NCI-H1436 (cell line): ENCODE measurements around the gene SLC38A9.
A peak's percentile ranks its signal among the peaks of the same experiment; 100 is the strongest.
"Not testable (repeated sequence)": the region's sequence is repeated elsewhere in the genome, so short reads cannot be mapped to it uniquely, and the experiment has no call there.

ENCODE experiments used
- DNase-seq: peaks from one replicate; lab custom pipeline; 2025; lab: John Stamatoyannopoulos, UW

Gene SLC38A9

GRCh38 chr5:55609413-55609812, 102.7 kb downstream of the SLC38A9 start:
- no peak for DNase-seq

- no peak for DNase-seq
Measured at GRCh38 chr5:55608595-55609349, 103.4 kb downstream of the SLC38A9 start.

GRCh38 chr5:55607309-55607708, 104.8 kb downstream of the SLC38A9 start:
- DNase-seq: not testable (repeated sequence)

- DNase-seq: no peak
Measured at GRCh38 chr5:55604611-55605067, 107.5 kb downstream of the SLC38A9 start.

GRCh38 chr5:55603922-55604321, 108.2 kb downstream of the SLC38A9 start:
- DNase-seq: no peak

GRCh38 chr5:55601628-55602027, 110.5 kb downstream of the SLC38A9 start:
- no peak for DNase-seq

GRCh38 chr5:55601204-55601618, 110.9 kb downstream of the SLC38A9 start:
- no peak for DNase-seq

- DNase-seq: no peak
Measured at GRCh38 chr5:55600497-55601203, 111.5 kb downstream of the SLC38A9 start.

- no peak for DNase-seq
Measured at GRCh38 chr5:55600086-55600485, 112.0 kb downstream of the SLC38A9 start.

GRCh38 chr5:55599148-55600050, 112.7 kb downstream of the SLC38A9 start:
- no peak for DNase-seq

GRCh38 chr5:55597014-55597981, 114.8 kb downstream of the SLC38A9 start:
- no peak for DNase-seq

GRCh38 chr5:55594671-55595070, 117.5 kb downstream of the SLC38A9 start:
- DNase-seq: no peak

GRCh38 chr5:55593115-55593472, 119.0 kb downstream of the SLC38A9 start:
- DNase-seq: peak; percentile 33

- no peak for DNase-seq
Measured at GRCh38 chr5:55592388-55593114, 119.6 kb downstream of the SLC38A9 start.

- no peak for DNase-seq
Measured at GRCh38 chr5:55591686-55592085, 120.4 kb downstream of the SLC38A9 start.

- no peak for DNase-seq
Measured at GRCh38 chr5:55585206-55585610, 126.9 kb downstream of the SLC38A9 start.

- no peak for DNase-seq
Measured at GRCh38 chr5:55584398-55585205, 127.5 kb downstream of the SLC38A9 start.

- DNase-seq: no peak
Measured at GRCh38 chr5:55583578-55583977, 128.5 kb downstream of the SLC38A9 start.

GRCh38 chr5:55582256-55582655, 129.9 kb downstream of the SLC38A9 start:
- DNase-seq: no peak

- no peak for DNase-seq
Measured at GRCh38 chr5:55580042-55580441, 132.1 kb downstream of the SLC38A9 start.
